Fibroblast of lung (primary cell): ENCODE measurements around the gene HOXB5. TPM values are rescaled to one million over a fixed set of nuclear protein-coding genes. Genes with fewer than 3 reads are reported as not detected.

ENCODE experiments used
- DNase-seq, 2 donors: peaks; one replicate each; pipeline versions ENCODE4 v3.0.0 to v3.0.0-alpha.2; 2010; ENCODE audit warnings: low read depth in 2 of 2
- H2AFZ ChIP-seq: 2 replicates; pipeline ENCODE4 v1.5.1; 2012; ENCODE audit warnings: low read length, control low read depth, inconsistent platforms
- H3K27ac ChIP-seq: 2 replicates; pipeline ENCODE4 v1.5.1; 2011; ENCODE audit warnings: low read length, control low read depth; ENCODE audit not compliant: insufficient read depth
- H3K27me3 ChIP-seq: 2 replicates; pipeline ENCODE4 v1.5.1; 2011; ENCODE audit warnings: mild to moderate bottlenecking, low read length; ENCODE audit not compliant: control insufficient read depth, insufficient read depth
- H3K36me3 ChIP-seq: 2 replicates; pipeline ENCODE4 v1.5.1; 2011; ENCODE audit warnings: low read length; ENCODE audit not compliant: control insufficient read depth, insufficient read depth
- H3K4me1 ChIP-seq: 2 replicates; pipeline ENCODE4 v1.5.1; 2011; ENCODE audit warnings: low read length; ENCODE audit not compliant: control insufficient read depth, insufficient read depth; ENCODE audit errors: extremely low read depth
- H3K4me2 ChIP-seq: 2 replicates; pipeline ENCODE4 v1.5.1; 2011; ENCODE audit warnings: low read length, control low read depth; ENCODE audit not compliant: insufficient read depth; ENCODE audit errors: extremely low read depth
- H3K4me3 ChIP-seq, 4 experiments: fragments of 200-600 bp in 1 of 4; sonication (generic) in 1 of 4; replicated peaks in 1 of 4; 2 replicates each; pipeline ENCODE4 v1.5.1; 2011 to 2016; ENCODE audit warnings: low read length in 4 of 4, low read depth in 3 of 4, mild to moderate bottlenecking in 3 of 4, control low read depth in 2 of 4, inconsistent platforms in 1 of 4, mixed read lengths in 1 of 4; ENCODE audit not compliant: insufficient read depth in 1 of 4; ENCODE audit errors: control extremely low read depth in 1 of 4
- H3K79me2 ChIP-seq: 2 replicates; pipeline ENCODE4 v1.5.1; 2012; ENCODE audit warnings: mild to moderate bottlenecking, low read length, inconsistent platforms; ENCODE audit not compliant: control insufficient read depth, insufficient read depth
- H3K9ac ChIP-seq: 2 replicates; pipeline ENCODE4 v1.5.1; 2011; ENCODE audit warnings: mild to moderate bottlenecking, low read length, control low read depth; ENCODE audit not compliant: insufficient read depth
- H3K9me3 ChIP-seq: 2 replicates; pipeline ENCODE4 v1.5.1; 2012; ENCODE audit warnings: low read depth, low read length; ENCODE audit not compliant: control insufficient read depth, insufficient read depth
- H4K20me1 ChIP-seq: 2 replicates; pipeline ENCODE4 v1.5.1; 2011; ENCODE audit warnings: low read length; ENCODE audit not compliant: control insufficient read depth, insufficient read depth; ENCODE audit errors: extremely low read depth
- CTCF ChIP-seq, 2 donors: IDR thresholded peaks in 1 of 2; conservative IDR thresholded peaks in 1 of 2; 1 replicate in 1 of 2; 2 replicates in 1 of 2; pipeline ENCODE4 v1.5.1; 2011 to 2012; ENCODE audit warnings: low read length in 2 of 2, control low read depth in 1 of 2, inconsistent platforms in 1 of 2, low read depth in 1 of 2, mild to moderate bottlenecking in 1 of 2
- EZH2 ChIP-seq: IDR thresholded peaks from 2 replicates; pipeline ENCODE4 v1.5.1; 2012; ENCODE audit warnings: low read length, control low read depth, mild to moderate bottlenecking; ENCODE audit errors: missing control alignments
- polyA plus RNA-seq, 2 donors: library from polyadenylated mRNA; depleted of rRNA in 1 of 2; stranded (reverse) in 1 of 2; unstranded in 1 of 2; fragments of >200 nt; gene quantifications; 2 replicates each; pipeline ENCODE4 v1.2.1, GENCODE V29; 2011 to 2012; ENCODE audit warnings: missing spikeins in 1 of 2
- total RNA-seq: library from RNA; depleted of rRNA; stranded (reverse); fragments of >200 nt; gene quantifications from 2 replicates; pipeline ENCODE4 v1.2.1, GENCODE V29; 2014

Gene HOXB5
- total and polyA plus RNA-seq, 2 donors (not counting 1 experiment from before 2014, with no cell fraction given): 2.1 to 9.4 TPM

GRCh38 chr17:48583708-48584222, 9.8 kb downstream of the HOXB5 start:
- peaks cover 6% of the 10 kb centered on the region for H3K36me3 ChIP-seq
- no peak for TF ChIP-seq CTCF (conservative IDR thresholded peaks at IDR 0.05 in 1 of 2, IDR thresholded peaks at IDR 0.05 in 1 of 2; ENCODE audit: low read depth in 1 of 2, low read length in 2 of 2)
- no peak for TF ChIP-seq EZH2
- no peaks in the 10 kb centered on the region for H3K9me3 ChIP-seq
- DNase-seq: no peak
- peak overlapping the region; percentile 16 for H3K9ac ChIP-seq
- H3K4me3 ChIP-seq: peak overlapping the region; percentile 22 to 98 (median 84)
- H3K4me2 ChIP-seq: peak overlapping the region; percentile 99
- peaks cover 15% of the 10 kb centered on the region for H3K4me1 ChIP-seq
- H4K20me1 ChIP-seq: no peaks in the 10 kb centered on the region
- peak overlapping the region; percentile 98 for H3K27ac ChIP-seq
- H2AFZ ChIP-seq: no peak overlapping the region
- peaks cover 100% of the 10 kb centered on the region for H3K79me2 ChIP-seq
- no peaks in the 10 kb centered on the region for H3K27me3 ChIP-seq

GRCh38 chr17:48582750-48583069, 10.9 kb downstream of the HOXB5 start:
- Histone ChIP-seq H3K27ac (peak overlapping the region; percentile 98), H3K4me2 (peak overlapping the region; percentile 99), H3K4me3 (peak overlapping the region; percentile 80 to 98 (median 84))

More at GRCh38 chr17:48582750-48583069, 10.9 kb downstream of the HOXB5 start:
- TF ChIP-seq CTCF (conservative IDR thresholded peaks at IDR 0.05 in 1 of 2, IDR thresholded peaks at IDR 0.05 in 1 of 2; ENCODE audit: low read depth in 1 of 2, low read length in 2 of 2): no peak
- no peak for TF ChIP-seq EZH2
- Histone ChIP-seq H3K9me3 (no peaks in the 10 kb centered on the region), H3K79me2 (peaks cover 99% of the 10 kb centered on the region), H3K4me1 (peaks cover 15% of the 10 kb centered on the region), H3K36me3 (peaks cover 8% of the 10 kb centered on the region), H3K9ac (peak overlapping the region; percentile 98), H4K20me1 (no peaks in the 10 kb centered on the region), H2AFZ (no peak overlapping the region), H3K27me3 (no peaks in the 10 kb centered on the region)
- no peak for DNase-seq
